Endothelial cell of umbilical vein (primary cell): ENCODE measurements around the gene PNMA6F. TPM values are rescaled to one million over a fixed set of nuclear protein-coding genes. Genes with fewer than 3 reads are reported as not detected.

Experiments used
- BruUV-seq: library from RNA; stranded (reverse); fragments of 400-500 nt; replicated peaks from 2 replicates; lab custom pipeline; 2021; lab: Mats Ljungman, UMichigan
- CTCF ChIA-PET: fragments of 300-600, 350-600 bp; sonication (Branson Sonifier 250); formaldehyde crosslinking; loops from one replicate; lab custom pipeline; 2021; ENCODE audit warnings: antibody characterized with exemption, inconsistent platforms; lab: Charles Lee
- POLR2A ChIA-PET: fragments of 300-600, 350-600 bp; sonication (Branson Sonifier 250); formaldehyde crosslinking; loops from one replicate; lab custom pipeline; 2021; ENCODE audit warnings: antibody characterized with exemption, inconsistent platforms; lab: Charles Lee
- DNase-seq: peaks from one replicate; pipeline ENCODE4 v3.0.0-alpha.2; 2011; ENCODE audit warnings: low read depth, low spot score
- FAIRE-seq: peaks from 2 replicates; lab custom pipeline; 2011; peaks lifted over from hg19 to GRCh38; lab: Jason Lieb, UNC
- H2AFZ ChIP-seq: 2 replicates; pipeline ENCODE4 v1.6.0; 2012; ENCODE audit warnings: low read depth, low read length, control low read depth, inconsistent platforms
- H3K27ac ChIP-seq: 2 replicates; pipeline ENCODE4 v1.5.1; 2011; ENCODE audit warnings: low read depth, mild to moderate bottlenecking, control low read depth, low read length, moderate library complexity; ENCODE audit not compliant: insufficient read depth
- H3K27me3 ChIP-seq, 2 experiments: 2 replicates each; pipeline versions ENCODE4 v1.6.0 to v1.6.1; 2011; ENCODE audit warnings: low read length in 2 of 2, mixed read lengths in 1 of 2; ENCODE audit not compliant: control insufficient read depth in 2 of 2, insufficient read depth in 2 of 2
- H3K36me3 ChIP-seq, 2 experiments: 2 replicates in 1 of 2; 3 replicates in 1 of 2; pipeline ENCODE4 v1.5.1; 2011; ENCODE audit warnings: low read length in 2 of 2, mild to moderate bottlenecking in 1 of 2, moderate library complexity in 1 of 2; ENCODE audit not compliant: control insufficient read depth in 2 of 2, insufficient read depth in 2 of 2; ENCODE audit errors: extremely low read depth in 1 of 2
- H3K4me1 ChIP-seq: 3 replicates; pipeline ENCODE4 v1.5.1; 2011; ENCODE audit warnings: mild to moderate bottlenecking, low read length; ENCODE audit not compliant: control insufficient read depth, insufficient read depth; ENCODE audit errors: extremely low read depth
- H3K4me2 ChIP-seq: 2 replicates; pipeline ENCODE4 v1.6.1; 2011; ENCODE audit warnings: low read length, control low read depth, mixed read lengths; ENCODE audit not compliant: insufficient read depth
- H3K4me3 ChIP-seq, 3 experiments: fragments of 200-600 bp in 1 of 3; sonication (generic), shearing (Covaris generic) in 1 of 3; replicated peaks in 1 of 3; 2 replicates each; pipeline ENCODE4 v1.5.1; 2011 to 2016; ENCODE audit warnings: control low read depth in 3 of 3, low read length in 3 of 3, mild to moderate bottlenecking in 2 of 3, inconsistent platforms in 1 of 3, low read depth in 1 of 3, moderate library complexity in 1 of 3; ENCODE audit not compliant: insufficient read depth in 1 of 3
- H3K79me2 ChIP-seq: 2 replicates; pipeline ENCODE4 v1.6.0; 2012; ENCODE audit warnings: low read length, inconsistent platforms; ENCODE audit not compliant: control insufficient read depth, insufficient read depth
- H3K9ac ChIP-seq: replicated peaks from 2 replicates; pipeline ENCODE3; 2011; ENCODE audit warnings: low read length, control low read depth; ENCODE audit not compliant: insufficient read depth; ENCODE audit errors: extremely low read depth
- H3K9me1 ChIP-seq: replicated peaks from 3 replicates; pipeline ENCODE4 v1.6.0; 2011; ENCODE audit warnings: mild to moderate bottlenecking, low read length; ENCODE audit not compliant: control insufficient read depth, insufficient read depth; ENCODE audit errors: extremely low read depth
- H3K9me3 ChIP-seq: replicated peaks from 2 replicates; pipeline ENCODE4 v1.5.1; 2012; ENCODE audit warnings: low read length, inconsistent platforms; ENCODE audit not compliant: control insufficient read depth, insufficient read depth
- H4K20me1 ChIP-seq: replicated peaks from 2 replicates; pipeline ENCODE3; 2011; ENCODE audit warnings: mild to moderate bottlenecking, low read length; ENCODE audit not compliant: control insufficient read depth, insufficient read depth; ENCODE audit errors: extremely low read depth
- EZH2 ChIP-seq: IDR thresholded peaks from 2 replicates; pipeline ENCODE4 v1.6.1; 2012; ENCODE audit warnings: borderline replicate concordance, low read depth, mild to moderate bottlenecking, moderate library complexity, low read length, inconsistent platforms; ENCODE audit not compliant: severe bottlenecking
- FOS ChIP-seq: IDR thresholded peaks from 2 replicates; pipeline ENCODE4 v1.6.1; 2011; ENCODE audit warnings: mild to moderate bottlenecking, low read length, moderate library complexity, borderline replicate concordance; ENCODE audit not compliant: insufficient read depth
- GATA2 ChIP-seq: IDR thresholded peaks from 2 replicates; pipeline ENCODE4 v1.7.0; 2011; ENCODE audit warnings: low read depth, mild to moderate bottlenecking, moderate library complexity, mixed read lengths, low read length; ENCODE audit not compliant: insufficient read length, insufficient read depth
- JUN ChIP-seq: IDR thresholded peaks from 2 replicates; pipeline ENCODE4 v1.6.1; 2011; ENCODE audit warnings: borderline replicate concordance, low read depth; ENCODE audit not compliant: insufficient read length, insufficient read depth
- MYC ChIP-seq: IDR thresholded peaks from one replicate; pipeline ENCODE4 v1.6.1; 2011; ENCODE audit warnings: mild to moderate bottlenecking, low read depth, low read length
- POLR2A ChIP-seq: IDR thresholded peaks from 2 replicates; pipeline ENCODE4 v1.6.1; 2012; ENCODE audit warnings: low read depth, mild to moderate bottlenecking, control low read depth, low read length
- POLR2AphosphoS5 ChIP-seq: IDR thresholded peaks from 2 replicates; pipeline ENCODE4 v1.6.1; 2012; ENCODE audit warnings: low read depth, mild to moderate bottlenecking, control low read depth, low read length, moderate library complexity; ENCODE audit not compliant: insufficient read depth
- dilution Hi-C: fragments of 300-500 bp; cut with MboI; formaldehyde crosslinking; loops from one replicate; pipeline ENCODE4 v1.15.0; 2019; ENCODE audit warnings: low sequenced_read_pairs; ENCODE audit not compliant: extremely low pct_ligation_motif_present
- intact Hi-C: fragments of 100-400 bp; cut with micrococcal nuclease; formaldehyde crosslinking; loops from one replicate; pipeline ENCODE4 v1.10.0; 2022
- polyA plus RNA-seq, 4 experiments: library from polyadenylated mRNA; depleted of rRNA in 3 of 4; stranded (reverse) in 3 of 4; unstranded in 1 of 4; fragments of >200 nt; gene quantifications; 2 replicates each; pipeline versions ENCODE4 v1.2.1 to v1.2.3, GENCODE V29; 2011 to 2012; ENCODE audit warnings: missing spikeins in 1 of 4
- total RNA-seq: library from RNA; stranded (reverse); gene quantifications from 2 replicates; pipeline ENCODE4 v1.2.3, GENCODE V29; 2021
- TF ChIP-seq, protein P1 (sequence below), 2 donors: IDR thresholded peaks; 1 replicate in 1 of 2; 2 replicates in 1 of 2; pipeline ENCODE4 v1.5.1; 2011; ENCODE audit warnings: low read length in 2 of 2, mild to moderate bottlenecking in 2 of 2, moderate library complexity in 2 of 2, control low read depth in 1 of 2, inconsistent platforms in 1 of 2, low read depth in 1 of 2; ENCODE audit not compliant: insufficient read depth in 1 of 2; ENCODE audit errors: extremely low read depth in 1 of 2
- TF ChIP-seq, protein P2 (sequence below): IDR thresholded peaks from 2 replicates; pipeline ENCODE4 v1.6.1; 2011; ENCODE audit not compliant: insufficient read depth, insufficient read length

The PNMA6F gene
- total and polyA plus RNA-seq, 2 donors (not counting 3 experiments of a cell fraction or from before 2014, with no cell fraction given) = not detected

DNA sequence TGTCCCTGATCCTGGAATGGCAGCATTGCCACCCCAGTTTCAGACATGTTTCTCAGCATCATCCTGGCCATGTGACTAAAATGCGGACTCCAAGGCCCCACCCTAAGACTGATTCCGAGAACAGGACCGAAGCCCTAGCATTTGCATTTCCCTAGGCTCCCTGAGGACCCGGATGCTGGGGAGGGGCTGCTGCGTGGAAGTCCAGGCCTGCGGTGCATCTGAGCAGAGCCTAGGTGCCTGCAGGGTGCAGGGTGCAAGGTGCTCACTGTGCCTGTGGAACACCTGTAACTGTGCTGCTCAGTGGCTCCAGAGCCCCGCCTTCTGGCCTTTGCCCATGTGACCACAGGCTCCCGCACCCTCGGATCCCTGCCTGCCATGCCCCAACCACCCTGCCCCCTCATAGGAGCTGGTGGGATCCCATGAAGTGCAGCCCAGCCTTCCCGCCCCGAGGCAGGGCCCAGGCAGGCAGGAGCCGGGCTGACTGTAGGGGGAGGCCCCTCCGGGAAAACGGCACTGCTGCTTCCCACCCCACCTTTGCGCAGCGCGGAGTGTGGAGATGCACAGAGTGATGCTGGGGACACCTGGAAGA lies 14.9 kb downstream of the PNMA6F start:
- no peaks in the 10 kb centered on the region for H3K79me2 ChIP-seq
- ChIA-PET POLR2A (no interaction called here), CTCF (no interaction called here)
- H3K4me1 ChIP-seq = no peaks in the 10 kb centered on the region
- H3K36me3 ChIP-seq = no peaks in the 10 kb centered on the region
- H3K4me2 ChIP-seq = no peak overlapping the region
- no peak for TF ChIP-seq FOS
- no peak for TF ChIP-seq JUN
- no peak for TF ChIP-seq MYC
- TF ChIP-seq EZH2 = no peak
- no peak for TF ChIP-seq POLR2A
- TF ChIP-seq, protein P1, sequence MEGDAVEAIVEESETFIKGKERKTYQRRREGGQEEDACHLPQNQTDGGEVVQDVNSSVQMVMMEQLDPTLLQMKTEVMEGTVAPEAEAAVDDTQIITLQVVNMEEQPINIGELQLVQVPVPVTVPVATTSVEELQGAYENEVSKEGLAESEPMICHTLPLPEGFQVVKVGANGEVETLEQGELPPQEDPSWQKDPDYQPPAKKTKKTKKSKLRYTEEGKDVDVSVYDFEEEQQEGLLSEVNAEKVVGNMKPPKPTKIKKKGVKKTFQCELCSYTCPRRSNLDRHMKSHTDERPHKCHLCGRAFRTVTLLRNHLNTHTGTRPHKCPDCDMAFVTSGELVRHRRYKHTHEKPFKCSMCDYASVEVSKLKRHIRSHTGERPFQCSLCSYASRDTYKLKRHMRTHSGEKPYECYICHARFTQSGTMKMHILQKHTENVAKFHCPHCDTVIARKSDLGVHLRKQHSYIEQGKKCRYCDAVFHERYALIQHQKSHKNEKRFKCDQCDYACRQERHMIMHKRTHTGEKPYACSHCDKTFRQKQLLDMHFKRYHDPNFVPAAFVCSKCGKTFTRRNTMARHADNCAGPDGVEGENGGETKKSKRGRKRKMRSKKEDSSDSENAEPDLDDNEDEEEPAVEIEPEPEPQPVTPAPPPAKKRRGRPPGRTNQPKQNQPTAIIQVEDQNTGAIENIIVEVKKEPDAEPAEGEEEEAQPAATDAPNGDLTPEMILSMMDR (IDR thresholded peaks at IDR 0.05; ENCODE audit: extremely low read depth in 1 of 2, insufficient read depth in 1 of 2, low read depth in 1 of 2, low read length in 2 of 2) = no peak
- TF ChIP-seq POLR2AphosphoS5 = no peak
- TF ChIP-seq GATA2 = no peak
- TF ChIP-seq, protein P2, sequence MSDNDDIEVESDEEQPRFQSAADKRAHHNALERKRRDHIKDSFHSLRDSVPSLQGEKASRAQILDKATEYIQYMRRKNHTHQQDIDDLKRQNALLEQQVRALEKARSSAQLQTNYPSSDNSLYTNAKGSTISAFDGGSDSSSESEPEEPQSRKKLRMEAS = no peak
- no peak overlapping the region for H2AFZ ChIP-seq
- dilution Hi-C loops = no loop called here
- no peak overlapping the region for H3K9ac ChIP-seq
- DNase-seq = no peak
- H3K9me1 ChIP-seq = no peaks in the 10 kb centered on the region
- BruUV-seq = no TSS peak
- no peaks in the 10 kb centered on the region for H3K9me3 ChIP-seq
- peaks cover 0 to 2% of the 10 kb centered on the region in 2 experiments for H3K27me3 ChIP-seq
- no peaks in the 10 kb centered on the region for H4K20me1 ChIP-seq
- H3K4me3 ChIP-seq = no peak overlapping the region
- FAIRE-seq = no peak
- no peak overlapping the region for H3K27ac ChIP-seq
- intact Hi-C loops = no loop called here
